Measurements from ENCODE around the gene TPCN2.
A peak's percentile ranks its signal among the peaks of the same experiment; 100 is the strongest.
"Not testable (repeated sequence)": the region's sequence is repeated elsewhere in the genome, so short reads cannot be mapped to it uniquely, and the experiment has no call there.

TPCN2 gene

DNA sequence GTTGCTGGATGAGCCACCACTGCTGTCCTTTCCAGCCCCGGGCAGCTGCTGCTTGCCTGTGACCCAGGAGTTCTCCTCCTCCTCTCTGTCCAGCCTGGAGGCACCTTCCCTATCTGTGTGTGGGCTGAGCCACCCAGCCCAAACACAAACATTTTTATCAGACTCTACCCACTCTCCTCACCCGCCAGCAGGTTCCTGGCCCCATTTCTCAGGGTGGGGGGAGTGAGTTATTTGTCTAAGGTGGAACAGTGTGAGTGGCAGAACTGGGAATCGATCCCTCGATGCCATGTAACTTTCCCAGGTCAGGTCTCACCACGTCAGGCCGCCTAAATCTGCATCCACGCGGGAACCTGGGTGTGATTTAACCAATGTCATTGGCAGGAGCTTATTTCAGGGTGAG lies 86.2 kb downstream of the TPCN2 start:
- H3K4me3 ChIP-seq (ENCODE audit: low read depth, low read length) = no peak overlapping the region

DNA sequence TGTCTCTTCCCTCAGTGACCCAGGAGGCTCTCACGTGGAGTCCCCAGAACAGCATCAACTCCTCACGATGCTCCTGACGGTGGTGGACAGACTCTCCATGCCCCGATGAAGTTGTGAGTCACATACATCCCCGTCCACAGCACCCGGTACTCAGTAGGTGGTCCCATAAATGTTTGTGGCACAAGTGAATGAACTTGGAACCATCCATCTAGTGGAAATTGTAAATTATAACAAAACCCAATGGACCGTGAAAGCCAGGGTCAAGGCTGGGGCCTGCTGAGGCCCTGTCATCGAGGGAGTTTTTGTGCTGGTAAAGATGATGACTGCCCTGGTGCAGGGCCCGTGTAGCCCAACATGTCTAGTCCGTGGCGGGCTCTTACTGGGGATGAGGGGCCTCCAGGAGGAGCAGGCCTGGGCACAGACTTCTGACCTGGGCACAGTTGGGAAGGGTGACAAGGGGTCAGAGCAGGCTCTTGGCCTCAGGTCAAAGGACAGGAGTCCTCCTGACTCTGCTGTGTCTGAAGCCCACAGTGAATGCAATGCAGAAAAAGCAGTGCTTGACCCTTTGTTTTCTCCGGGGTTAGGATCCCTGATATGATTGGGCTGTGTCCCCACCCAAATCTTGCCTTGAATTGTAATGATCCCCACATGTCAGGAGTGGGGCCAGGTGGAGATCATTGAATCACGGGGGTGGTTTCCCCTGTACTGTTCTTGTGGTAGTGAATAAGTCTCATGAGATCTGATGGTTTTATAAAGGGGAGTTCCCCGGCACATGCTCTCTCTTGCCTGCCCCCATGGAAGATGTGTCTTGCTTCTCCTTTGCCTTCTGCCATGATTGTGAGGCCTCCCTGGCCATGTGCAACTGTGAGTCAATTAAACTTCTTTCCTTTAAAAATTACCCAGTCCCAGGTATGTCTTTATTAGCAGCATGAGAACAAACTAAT lies 87.0 kb downstream of the TPCN2 start:
- H3K4me3 ChIP-seq (ENCODE audit: low read depth, low read length) = no peak overlapping the region
- no peak for TF ChIP-seq CTCF (IDR thresholded peaks at IDR 0.05; ENCODE audit: low read depth, low read length, missing control alignments)
- DNase-seq (ENCODE audit: low read depth) = no peak
- in situ Hi-C loops (cut with HindIII; ENCODE audit: low sequenced_read_pairs) = no loop called here

More for the DNA sequence above, 86.2 kb downstream of the TPCN2 start:
- DNase-seq (ENCODE audit: low read depth) = no peak
- TF ChIP-seq CTCF (IDR thresholded peaks at IDR 0.05; ENCODE audit: low read depth, low read length, missing control alignments) = no peak
- in situ Hi-C loops (cut with HindIII; ENCODE audit: low sequenced_read_pairs) = no loop called here

GRCh38 chr11:69136471-69136870 lies 87.7 kb downstream of the TPCN2 start:
- no peak overlapping the region for H3K4me3 ChIP-seq (ENCODE audit: low read depth, low read length)
- TF ChIP-seq CTCF (IDR thresholded peaks at IDR 0.05; ENCODE audit: low read depth, low read length, missing control alignments) = no peak
- in situ Hi-C loops (cut with HindIII; ENCODE audit: low sequenced_read_pairs) = no loop called here
- no peak for DNase-seq (ENCODE audit: low read depth)

DNA sequence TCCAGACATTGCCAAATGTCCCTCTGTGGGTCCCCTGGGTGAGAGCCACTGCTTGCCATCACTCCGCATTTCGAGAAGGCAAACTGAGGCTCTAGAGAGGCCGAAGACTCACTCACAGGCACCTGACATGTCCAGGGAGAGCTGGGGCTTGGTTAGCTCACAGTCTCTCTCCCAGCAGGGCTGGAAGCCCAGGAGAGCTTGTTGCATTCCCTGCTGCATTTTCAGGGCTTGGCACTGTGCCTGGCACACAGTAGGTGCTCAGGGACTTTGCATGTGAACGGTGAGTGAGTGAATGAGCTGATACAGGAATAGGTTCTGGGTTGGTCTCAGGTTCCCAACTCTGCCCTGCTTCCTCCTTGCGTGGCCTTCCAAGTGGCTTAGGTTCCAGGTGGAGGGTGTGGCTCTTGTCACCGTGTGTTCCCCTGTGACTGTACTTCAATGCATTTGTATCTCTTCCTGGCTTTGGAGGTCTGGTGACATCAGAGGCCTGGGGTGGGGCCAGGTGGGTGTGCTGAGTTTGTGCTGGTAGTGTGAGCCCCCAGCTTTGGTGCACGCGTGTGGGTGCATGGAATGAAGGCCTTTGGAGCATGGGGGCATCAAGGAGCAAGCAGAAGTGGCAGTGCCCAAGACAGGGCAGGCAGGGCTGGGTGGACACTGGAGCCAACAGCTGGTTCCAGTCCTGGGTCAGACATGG lies 88.6 kb downstream of the TPCN2 start:
- in situ Hi-C loops (cut with HindIII; ENCODE audit: low sequenced_read_pairs) = no loop called here
- no peak for TF ChIP-seq CTCF (IDR thresholded peaks at IDR 0.05; ENCODE audit: low read depth, low read length, missing control alignments)
- no peak for DNase-seq (ENCODE audit: low read depth)

GRCh38 chr11:69138265-69138664 lies 89.5 kb downstream of the TPCN2 start:
- in situ Hi-C loops (cut with HindIII; ENCODE audit: low sequenced_read_pairs) = no loop called here
- no peak for TF ChIP-seq CTCF (IDR thresholded peaks at IDR 0.05; ENCODE audit: low read depth, low read length, missing control alignments)
- H3K4me3 ChIP-seq (ENCODE audit: low read depth, low read length) = no peak overlapping the region
- DNase-seq (ENCODE audit: low read depth) = peak; percentile 40

More for the DNA sequence above, 88.6 kb downstream of the TPCN2 start:
- H3K4me3 ChIP-seq (ENCODE audit: low read depth, low read length) = no peak overlapping the region

- in situ Hi-C loops (cut with HindIII; ENCODE audit: low sequenced_read_pairs); H3K4me3 ChIP-seq (ENCODE audit: low read depth, low read length); DNase-seq (ENCODE audit: low read depth): not testable (repeated sequence)
Measured at GRCh38 chr11:69140161-69140560, 91.4 kb downstream of the TPCN2 start.

DNA sequence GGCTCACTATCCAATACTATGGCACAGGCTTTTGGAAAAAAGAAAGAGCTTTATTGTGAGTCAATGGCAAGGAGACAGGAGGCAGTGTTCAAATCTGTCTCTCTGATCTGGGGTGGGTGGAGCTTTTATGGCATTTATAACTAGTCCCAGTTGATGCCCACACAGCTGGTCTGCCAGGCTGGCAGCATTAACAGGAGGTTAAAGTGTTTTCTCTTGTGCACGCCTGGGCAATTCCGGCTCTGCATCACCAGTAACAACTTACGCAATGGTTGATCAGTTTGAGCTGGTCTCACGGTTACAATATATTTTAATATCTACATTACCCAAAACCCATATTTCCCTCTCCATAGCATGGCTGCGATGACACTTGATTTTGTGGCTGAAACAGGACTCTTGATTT lies 91.9 kb downstream of the TPCN2 start:
- DNase-seq (ENCODE audit: low read depth) = no peak
- in situ Hi-C loops (cut with HindIII; ENCODE audit: low sequenced_read_pairs) = no loop called here
- no peak overlapping the region for H3K4me3 ChIP-seq (ENCODE audit: low read depth, low read length)
- no peak for TF ChIP-seq CTCF (IDR thresholded peaks at IDR 0.05; ENCODE audit: low read depth, low read length, missing control alignments)
